ENCODE data around the gene FEV.

DNA sequence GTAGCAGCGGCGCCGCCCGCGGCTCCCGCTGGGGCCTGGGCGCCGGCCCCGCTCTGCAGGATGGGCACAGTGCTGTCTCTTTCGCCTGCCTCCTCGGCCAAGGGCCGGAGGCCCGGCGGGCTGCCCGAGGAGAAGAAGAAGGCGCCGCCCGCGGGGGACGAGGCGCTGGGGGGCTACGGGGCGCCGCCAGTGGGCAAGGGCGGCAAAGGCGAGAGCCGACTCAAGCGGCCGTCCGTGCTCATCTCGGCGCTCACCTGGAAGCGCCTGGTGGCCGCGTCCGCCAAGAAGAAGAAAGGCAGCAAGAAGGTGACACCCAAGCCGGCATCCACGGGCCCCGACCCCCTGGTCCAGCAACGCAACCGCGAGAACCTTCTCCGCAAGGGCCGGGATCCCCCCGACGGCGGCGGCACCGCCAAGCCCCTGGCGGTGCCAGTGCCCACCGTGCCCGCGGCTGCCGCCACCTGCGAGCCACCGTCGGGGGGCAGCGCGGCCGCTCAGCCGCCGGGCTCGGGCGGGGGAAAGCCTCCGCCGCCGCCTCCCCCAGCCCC is 25.1 kb downstream of the FEV start:
- no peak for TF ChIP-seq TAF1 (IDR thresholded peaks at IDR 0.05; ENCODE audit: low read depth, low read length)
- no peak for TF ChIP-seq POLR2AphosphoS5 (IDR thresholded peaks at IDR 0.05; ENCODE audit: low read depth, low read length)

All from GM12891 (cell line).